Prostate gland (tissue), 2 donors: Measurements from ENCODE around the gene GLDC.

Experiments
- POLR2A ChIP-seq: fragments of 450-650 bp; IDR thresholded peaks from one replicate; pipeline ENCODE4 v1.6.1; 2016; ENCODE audit warnings: antibody characterized with exemption, mild to moderate bottlenecking
- POLR2AphosphoS5 ChIP-seq: sonication (generic); formaldehyde crosslinking; IDR thresholded peaks from one replicate; pipeline ENCODE4 v1.6.1; 2017; ENCODE audit warnings: antibody characterized with exemption
- TF ChIP-seq, protein P1 (sequence below), 4 experiments: fragments of 200-600 bp in 2 of 4; fragments of 450-650 bp in 2 of 4; sonication (generic) in 2 of 4; IDR thresholded peaks; 1 replicate in 3 of 4; 2 replicates in 1 of 4; pipeline ENCODE4 v1.5.1; 2016 to 2019; ENCODE audit warnings: antibody characterized with exemption in 4 of 4, mild to moderate bottlenecking in 2 of 4, moderate library complexity in 2 of 4

DNA sequence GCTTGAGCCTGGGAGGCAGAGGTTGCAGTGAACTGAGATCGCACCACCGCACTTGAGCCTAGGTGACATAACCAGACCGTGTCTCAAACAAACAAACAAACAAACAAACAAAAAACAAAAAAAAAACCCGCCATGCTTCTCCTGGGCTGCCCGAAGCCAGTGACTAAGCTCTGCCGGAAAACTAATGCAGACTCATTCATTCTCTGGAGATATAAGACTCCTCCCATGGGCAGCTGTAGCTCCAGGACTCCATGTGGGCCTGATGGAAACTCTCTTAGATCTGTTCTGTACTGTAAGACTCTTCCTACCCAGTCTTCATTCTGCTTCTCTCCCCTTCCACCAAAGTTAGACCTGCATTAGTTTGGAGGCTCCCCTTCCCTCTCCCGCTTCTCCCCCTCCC, 11.1 kb downstream of the GLDC start:
- TF ChIP-seq, protein P1, sequence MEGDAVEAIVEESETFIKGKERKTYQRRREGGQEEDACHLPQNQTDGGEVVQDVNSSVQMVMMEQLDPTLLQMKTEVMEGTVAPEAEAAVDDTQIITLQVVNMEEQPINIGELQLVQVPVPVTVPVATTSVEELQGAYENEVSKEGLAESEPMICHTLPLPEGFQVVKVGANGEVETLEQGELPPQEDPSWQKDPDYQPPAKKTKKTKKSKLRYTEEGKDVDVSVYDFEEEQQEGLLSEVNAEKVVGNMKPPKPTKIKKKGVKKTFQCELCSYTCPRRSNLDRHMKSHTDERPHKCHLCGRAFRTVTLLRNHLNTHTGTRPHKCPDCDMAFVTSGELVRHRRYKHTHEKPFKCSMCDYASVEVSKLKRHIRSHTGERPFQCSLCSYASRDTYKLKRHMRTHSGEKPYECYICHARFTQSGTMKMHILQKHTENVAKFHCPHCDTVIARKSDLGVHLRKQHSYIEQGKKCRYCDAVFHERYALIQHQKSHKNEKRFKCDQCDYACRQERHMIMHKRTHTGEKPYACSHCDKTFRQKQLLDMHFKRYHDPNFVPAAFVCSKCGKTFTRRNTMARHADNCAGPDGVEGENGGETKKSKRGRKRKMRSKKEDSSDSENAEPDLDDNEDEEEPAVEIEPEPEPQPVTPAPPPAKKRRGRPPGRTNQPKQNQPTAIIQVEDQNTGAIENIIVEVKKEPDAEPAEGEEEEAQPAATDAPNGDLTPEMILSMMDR (IDR thresholded peaks at IDR 0.05) = no peak
- TF ChIP-seq POLR2A (no peak), POLR2AphosphoS5 (no peak)
